H1 (cell line): ENCODE data around the gene NR4A1. TPM values are rescaled to one million over a fixed set of nuclear protein-coding genes. Genes with fewer than 3 reads are reported as not detected.

Experiments used
- CTCF ChIA-PET: fragments of 300-600 bp; sonication (Branson Sonifier 250); formaldehyde crosslinking; loops from one replicate; lab custom pipeline; 2021; ENCODE audit not compliant: partially characterized antibody; lab: Charles Lee
- POLR2A ChIA-PET: fragments of 300-600 bp; sonication (Branson Sonifier 250); formaldehyde crosslinking; loops from one replicate; lab custom pipeline; 2021; ENCODE audit warnings: inconsistent platforms; ENCODE audit not compliant: partially characterized antibody; lab: Charles Lee
- DNase-seq, 2 experiments: peaks; one replicate each; pipeline versions ENCODE4 v3.0.0 to v3.0.0-alpha.2; 2010 to 2022; ENCODE audit warnings: low spot score in 2 of 2, low read depth in 1 of 2, mixed read lengths in 1 of 2
- FAIRE-seq: peaks from 2 replicates; lab custom pipeline; 2011; peaks lifted over from hg19 to GRCh38; lab: Jason Lieb, UNC
- H2AFZ ChIP-seq: 2 replicates; pipeline ENCODE4 v1.8.1; 2012; ENCODE audit warnings: low read length, inconsistent platforms
- H2AK5ac ChIP-seq: 2 replicates; pipeline ENCODE4 v1.6.1; 2013; ENCODE audit warnings: low read depth, low read length
- H2BK120ac ChIP-seq: replicated peaks from 2 replicates; pipeline ENCODE3; 2013; ENCODE audit warnings: low read depth, low read length, inconsistent platforms
- H2BK12ac ChIP-seq: 2 replicates; pipeline ENCODE4 v1.6.1; 2013; ENCODE audit warnings: low read depth, low read length
- H2BK15ac ChIP-seq: 2 replicates; pipeline ENCODE4 v1.6.1; 2013; ENCODE audit warnings: low read length
- H2BK20ac ChIP-seq: 2 replicates; pipeline ENCODE4 v1.6.1; 2013; ENCODE audit warnings: low read length
- H2BK5ac ChIP-seq: 2 replicates; pipeline ENCODE4 v1.6.1; 2013; ENCODE audit warnings: low read depth, low read length
- H3K14ac ChIP-seq: 2 replicates; pipeline ENCODE4 v1.6.1; 2013; ENCODE audit warnings: inconsistent platforms; ENCODE audit not compliant: insufficient read length
- H3K18ac ChIP-seq: 2 replicates; pipeline ENCODE4 v1.6.1; 2013; ENCODE audit warnings: low read length; ENCODE audit errors: extremely low read depth
- H3K23ac ChIP-seq: 2 replicates; pipeline ENCODE4 v1.6.1; 2013; ENCODE audit warnings: inconsistent platforms; ENCODE audit not compliant: insufficient read length
- H3K23me2 ChIP-seq: 2 replicates; pipeline ENCODE4 v1.6.1; 2013; ENCODE audit warnings: low read depth, low read length
- H3K27ac ChIP-seq: 2 replicates; pipeline ENCODE4 v1.6.1; 2011; ENCODE audit warnings: low read depth, low read length, inconsistent platforms
- H3K27me3 ChIP-seq, 4 experiments: replicated peaks in 1 of 4; 1 replicate in 1 of 4; 2 replicates in 3 of 4; pipeline versions ENCODE4 v1.6.1 to v1.8.1; 2011 to 2013; ENCODE audit warnings: low read length in 3 of 4, mild to moderate bottlenecking in 3 of 4, inconsistent platforms in 2 of 4, mixed read lengths in 2 of 4, moderate library complexity in 1 of 4; ENCODE audit not compliant: control insufficient read depth in 3 of 4, insufficient read depth in 3 of 4; ENCODE audit errors: extremely low read depth in 1 of 4
- H3K36me3 ChIP-seq, 4 experiments: 2 replicates each; pipeline versions ENCODE4 v1.6.1 to v1.8.1; 2011 to 2013; ENCODE audit warnings: mild to moderate bottlenecking in 4 of 4, low read length in 3 of 4, moderate library complexity in 2 of 4, control low read depth in 1 of 4, inconsistent platforms in 1 of 4; ENCODE audit not compliant: insufficient read depth in 4 of 4, control insufficient read depth in 2 of 4
- H3K4ac ChIP-seq: replicated peaks from 2 replicates; pipeline ENCODE3; 2013; ENCODE audit warnings: low read length, low read depth, mixed read lengths, inconsistent platforms; ENCODE audit not compliant: insufficient read length
- H3K4me1 ChIP-seq, 4 experiments: replicated peaks in 1 of 4; 1 replicate in 1 of 4; 2 replicates in 3 of 4; pipeline versions ENCODE4 v1.6.1 to v1.8.1; 2011 to 2013; ENCODE audit warnings: low read length in 3 of 4, inconsistent platforms in 2 of 4, mixed read lengths in 1 of 4; ENCODE audit not compliant: insufficient read depth in 4 of 4, control insufficient read depth in 3 of 4
- H3K4me2 ChIP-seq, 2 experiments: 2 replicates each; pipeline versions ENCODE4 v1.6.1 to v1.8.1; 2011 to 2013; ENCODE audit warnings: low read depth in 2 of 2, low read length in 2 of 2, control low read depth in 1 of 2, inconsistent platforms in 1 of 2, mild to moderate bottlenecking in 1 of 2; ENCODE audit not compliant: insufficient read depth in 1 of 2
- H3K4me3 ChIP-seq, 4 experiments: fragments of 200-600, 300-600 bp in 1 of 4; sonication (generic), shearing (Covaris generic), sonication (Bioruptor Twin) in 1 of 4; 2 replicates each; pipeline versions ENCODE4 v1.5.1 to v1.8.1; 2011 to 2016; ENCODE audit warnings: low read length in 4 of 4, low read depth in 3 of 4, control low read depth in 2 of 4, inconsistent platforms in 2 of 4, mild to moderate bottlenecking in 2 of 4, mixed read lengths in 1 of 4, moderate library complexity in 1 of 4; ENCODE audit not compliant: insufficient read depth in 2 of 4; ENCODE audit errors: extremely low read depth in 1 of 4
- H3K56ac ChIP-seq: replicated peaks from 2 replicates; pipeline ENCODE3; 2013; ENCODE audit warnings: low read depth, mild to moderate bottlenecking, mixed read lengths, low read length, inconsistent platforms; ENCODE audit not compliant: insufficient read length
- H3K79me1 ChIP-seq: 2 replicates; pipeline ENCODE4 v1.6.1; 2013; ENCODE audit warnings: low read depth, low read length, control low read depth
- H3K79me2 ChIP-seq, 2 experiments: 2 replicates each; pipeline versions ENCODE4 v1.6.1 to v1.8.1; 2012 to 2013; ENCODE audit warnings: low read length in 2 of 2, mild to moderate bottlenecking in 2 of 2, inconsistent platforms in 1 of 2; ENCODE audit not compliant: insufficient read depth in 2 of 2, control insufficient read depth in 1 of 2
- H3K9ac ChIP-seq, 4 experiments: replicated peaks in 1 of 4; 1 replicate in 1 of 4; 2 replicates in 3 of 4; pipeline versions ENCODE4 v1.6.1 to v1.8.1; 2011 to 2013; ENCODE audit warnings: low read depth in 3 of 4, low read length in 3 of 4, control low read depth in 2 of 4, mild to moderate bottlenecking in 2 of 4, moderate library complexity in 2 of 4, inconsistent platforms in 1 of 4; ENCODE audit errors: extremely low read depth in 1 of 4
- H3K9me3 ChIP-seq, 2 experiments: 2 replicates each; pipeline versions ENCODE4 v1.6.1 to v1.8.1; 2012 to 2013; ENCODE audit warnings: mild to moderate bottlenecking in 2 of 2, moderate library complexity in 2 of 2, control low read depth in 1 of 2, inconsistent platforms in 1 of 2, low read depth in 1 of 2, low read length in 1 of 2, mixed read lengths in 1 of 2; ENCODE audit not compliant: insufficient read depth in 2 of 2
- H4K20me1 ChIP-seq, 2 experiments: replicated peaks in 1 of 2; 2 replicates each; pipeline versions ENCODE3 to v1.8.1; 2011 to 2013; ENCODE audit warnings: inconsistent platforms in 2 of 2, low read length in 2 of 2, mild to moderate bottlenecking in 1 of 2; ENCODE audit not compliant: insufficient read depth in 2 of 2, control insufficient read depth in 1 of 2
- H4K5ac ChIP-seq: 2 replicates; pipeline ENCODE4 v1.6.1; 2013; ENCODE audit warnings: low read length, low read depth, mixed read lengths, inconsistent platforms; ENCODE audit not compliant: insufficient read length
- H4K8ac ChIP-seq: 2 replicates; pipeline ENCODE4 v1.8.0; 2013; ENCODE audit warnings: mild to moderate bottlenecking, moderate library complexity, low read length, inconsistent platforms; ENCODE audit not compliant: insufficient read depth; ENCODE audit errors: extremely low read depth
- H4K91ac ChIP-seq: replicated peaks from 2 replicates; pipeline ENCODE3; 2013; ENCODE audit warnings: low read length, mixed read lengths, inconsistent platforms; ENCODE audit not compliant: insufficient read length
- CTBP2 ChIP-seq: IDR thresholded peaks from 2 replicates; pipeline ENCODE4 v1.7.0; 2011; ENCODE audit warnings: borderline replicate concordance, mild to moderate bottlenecking, moderate library complexity, mixed read lengths, low read length; ENCODE audit not compliant: insufficient read depth, insufficient read length
- EZH2 ChIP-seq: fragments of 200-600 bp; sonication (generic); IDR thresholded peaks from 2 replicates; pipeline ENCODE4 v1.7.1; 2012; ENCODE audit warnings: low read depth, mild to moderate bottlenecking, moderate library complexity, low read length, inconsistent platforms; ENCODE audit not compliant: severe bottlenecking
- GABPA ChIP-seq: IDR thresholded peaks from 2 replicates; pipeline ENCODE4 v1.6.1; 2011; ENCODE audit warnings: mild to moderate bottlenecking, low read length, moderate library complexity, borderline replicate concordance; ENCODE audit not compliant: insufficient read depth
- HDAC6 ChIP-seq: IDR thresholded peaks from one replicate; pipeline ENCODE4 v1.7.1; 2012; ENCODE audit warnings: low read depth, mild to moderate bottlenecking, inconsistent platforms, low read length, moderate library complexity
- JUND ChIP-seq: IDR thresholded peaks from 2 replicates; pipeline ENCODE4 v1.6.1; 2011; ENCODE audit warnings: mild to moderate bottlenecking, improper control_type of control experiment, low read length
- KDM5A ChIP-seq: fragments of 200-600 bp; IDR thresholded peaks from 2 replicates; pipeline ENCODE4 v1.7.1; 2012; ENCODE audit warnings: mild to moderate bottlenecking, low read length, inconsistent platforms, mixed read lengths
- PHF8 ChIP-seq: fragments of 200-600 bp; sonication (generic); conservative IDR thresholded peaks from 2 replicates; pipeline ENCODE4 v1.7.1; 2012; ENCODE audit warnings: low read depth, mild to moderate bottlenecking, inconsistent platforms, low read length, moderate library complexity
- POU5F1 ChIP-seq: IDR thresholded peaks from 2 replicates; pipeline ENCODE4 v1.6.1; 2011; ENCODE audit warnings: low read depth, mild to moderate bottlenecking, low read length, moderate library complexity
- RBBP5 ChIP-seq: IDR thresholded peaks from 2 replicates; pipeline ENCODE4 v1.7.1; 2012; ENCODE audit warnings: low read depth, mild to moderate bottlenecking, inconsistent platforms, low read length, moderate library complexity, borderline replicate concordance
- SUZ12 ChIP-seq: fragments of 200-600 bp; sonication (generic); IDR thresholded peaks from 2 replicates; pipeline ENCODE4 v1.6.1; 2012; ENCODE audit warnings: mild to moderate bottlenecking, inconsistent platforms, low read length, moderate library complexity, mixed read lengths
- TAF7 ChIP-seq: optimal IDR thresholded peaks from 2 replicates; pipeline ENCODE3; 2011; ENCODE audit warnings: low read depth, mild to moderate bottlenecking, inconsistent platforms, low read length, moderate library complexity, borderline replicate concordance
- TEAD4 ChIP-seq: IDR thresholded peaks from 2 replicates; pipeline ENCODE4 v1.6.1; 2012; ENCODE audit warnings: low read depth, low read length, inconsistent platforms, mixed read lengths
- WGBS, 2 experiments: shearing (Covaris generic) in 1 of 2; methylation state at CpG; one replicate each; pipeline versions ENCODE4 v1.1.6 to v1.1.7; 2013 to 2015; ENCODE audit warnings: low lambda C conversion rate in 2 of 2, mixed read lengths in 2 of 2, inconsistent platforms in 1 of 2, low coverage in 1 of 2, missing lambda C conversion rate in 1 of 2; ENCODE audit not compliant: insufficient replicate concordance in 2 of 2, insufficient coverage in 1 of 2, insufficient read length in 1 of 2; ENCODE audit errors: extremely low coverage in 1 of 2, missing lambda C conversion rate in 1 of 2; 5-methylcytosine and 5-hydroxymethylcytosine counted together
- polyA plus RNA-seq, 7 experiments: library from polyadenylated mRNA; depleted of rRNA in 3 of 7; stranded (reverse) in 5 of 7; unstranded in 2 of 7; fragments of >200 nt in 5 of 7; fragments of 200-250 nt in 2 of 7; gene quantifications; 1 replicate in 5 of 7; 2 replicates in 1 of 7; 4 replicates in 1 of 7; pipeline versions ENCODE4 v1.2.1 to v1.2.3, GENCODE V29; 2011 to 2013; ENCODE audit warnings: missing spikeins in 2 of 7, mixed read lengths in 2 of 7
- total RNA-seq: library from RNA; stranded (reverse); fragmentation: NEBNext Ultra II Directional; extraction: Animal tissue kit (Norgen Biotek cat#: 25700); gene quantifications from 2 replicates; pipeline ENCODE4 v1.2.1, GENCODE V29; 2021
- TF ChIP-seq, protein P1 (sequence below): IDR thresholded peaks from 2 replicates; pipeline ENCODE4 v1.6.1; 2012; ENCODE audit warnings: inconsistent platforms

The NR4A1 gene
- total and polyA plus RNA-seq, 2 of the 8 experiments (the other 6 are each of a cell fraction or from before 2014, with no cell fraction given): 18.7 to 23.3 TPM

DNA sequence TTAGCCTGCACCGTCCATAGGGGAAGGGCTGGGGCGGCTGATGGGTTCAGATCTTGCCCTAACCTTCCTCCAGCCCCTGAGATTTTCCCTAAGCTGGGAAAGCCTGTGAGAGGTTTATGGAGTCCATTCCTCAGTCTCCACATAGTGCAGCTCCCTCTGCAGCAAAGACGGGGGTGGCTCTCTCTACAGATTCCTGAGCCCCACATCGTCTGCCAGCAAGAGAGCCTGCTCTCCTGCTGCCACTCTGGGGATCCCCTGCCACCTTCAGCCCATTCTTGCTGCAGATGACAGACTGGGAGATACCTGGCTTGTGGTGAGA lies 31.4 kb downstream of the NR4A1 start:
- H3K14ac ChIP-seq: no peak overlapping the region
- H3K4me2 ChIP-seq: no peak overlapping the region
- no peak overlapping the region for H3K27ac ChIP-seq
- H2BK15ac ChIP-seq: peak overlapping the region; percentile 84; the same call in 1 of the 2 replicates
- H3K4ac ChIP-seq: no peak overlapping the region
- peaks cover 0 to 9% of the 10 kb centered on the region in 2 experiments for H4K20me1 ChIP-seq
- no peak overlapping the region for H3K56ac ChIP-seq
- peaks cover 8% of the 10 kb centered on the region; the same call in 1 of the 2 replicates for H3K23me2 ChIP-seq
- peaks cover 0 to 3% (median under 1%) of the 10 kb centered on the region in 4 experiments; a peak in 3 of 8 replicates for H3K36me3 ChIP-seq
- no peak for FAIRE-seq
- H3K9me3 ChIP-seq: no peaks in the 10 kb centered on the region
- H2BK20ac ChIP-seq: no peak overlapping the region
- peaks cover 5 to 37% (median 14%) of the 10 kb centered on the region in 4 experiments; a peak in 6 of 7 replicates for H3K4me1 ChIP-seq
- WGBS, 2 experiments: 79% methylated on average over 4 of the region's 4 CpGs; no CpG with 5 or more reads in 1 of the 2 experiments
- H2BK12ac ChIP-seq: peak overlapping the region; percentile 75; the same call in 1 of the 2 replicates
- peak overlapping the region; percentile 0 for H4K91ac ChIP-seq
- no peaks in the 10 kb centered on the region; the same call in 1 of the 2 replicates for H3K79me1 ChIP-seq
- no peak for DNase-seq
- peaks cover 0 to 14% (median 1%) of the 10 kb centered on the region in 4 experiments; a peak in 5 of 7 replicates for H3K27me3 ChIP-seq
- no peaks in the 10 kb centered on the region for H3K79me2 ChIP-seq
- no peak overlapping the region for H2AFZ ChIP-seq
- peak overlapping the region; percentile 44; the same call in 1 of the 2 replicates for H2BK5ac ChIP-seq
- no peak overlapping the region for H3K23ac ChIP-seq
- peak overlapping the region; percentile 39; the same call in 1 of the 2 replicates for H4K8ac ChIP-seq
- no peak overlapping the region for H3K4me3 ChIP-seq
- H3K18ac ChIP-seq: no peak overlapping the region
- no peak overlapping the region for H3K9ac ChIP-seq
- H2BK120ac ChIP-seq: no peak overlapping the region
- H2AK5ac ChIP-seq: no peak overlapping the region
- H4K5ac ChIP-seq: no peak overlapping the region
- ChIA-PET CTCF (interaction anchor here (0.8 to 34.1 kb wide), 25 partner anchors 9 to 108 kb away, joined by 3 to 1022 read pairs (median 8); partner anchors contain the start of genes ATG101 and NR4A1), POLR2A (interaction anchor here (1.5 to 7.7 kb wide), 4 partner anchors 13 to 193 kb away, joined by 3 to 82 read pairs (median 16); partner anchors contain the start of gene ATG101)
- TF ChIP-seq KDM5A (no peak), GABPA (no peak), EZH2 (no peak), SUZ12 (no peak), TEAD4 (no peak), CTBP2 (no peak), HDAC6 (no peak), PHF8 (no peak), RBBP5 (no peak), POU5F1 (no peak), TAF7 (no peak), JUND (no peak)
- TF ChIP-seq, protein P1, sequence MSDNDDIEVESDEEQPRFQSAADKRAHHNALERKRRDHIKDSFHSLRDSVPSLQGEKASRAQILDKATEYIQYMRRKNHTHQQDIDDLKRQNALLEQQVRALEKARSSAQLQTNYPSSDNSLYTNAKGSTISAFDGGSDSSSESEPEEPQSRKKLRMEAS: no peak
